GM21367 (cell line): ENCODE data around the gene GLIS2.

Experiments
- ATAC-seq: cut with Tn5 transposase; IDR thresholded peaks from one replicate; pipeline ENCODE4 v1.9.1; 2021; ENCODE audit not compliant: unreplicated experiment

Gene GLIS2

GRCh38 chr16:4350365-4350786 is 34.5 kb downstream of the GLIS2 start:
- ATAC-seq = no peak

- peak; percentile 66 for ATAC-seq
These were observed 35.2 kb downstream of the GLIS2 start, which contains the start of gene PAM16 for GRCh38 chr16:4350787-4351659. TSS of gene PAM16 (minus strand) at chr16:4351321. CDS start at chr16:4351234, 87 bp downstream.

- no peak for ATAC-seq
These were observed 36.0 kb downstream of the GLIS2 start for GRCh38 chr16:4351880-4352279.

DNA sequence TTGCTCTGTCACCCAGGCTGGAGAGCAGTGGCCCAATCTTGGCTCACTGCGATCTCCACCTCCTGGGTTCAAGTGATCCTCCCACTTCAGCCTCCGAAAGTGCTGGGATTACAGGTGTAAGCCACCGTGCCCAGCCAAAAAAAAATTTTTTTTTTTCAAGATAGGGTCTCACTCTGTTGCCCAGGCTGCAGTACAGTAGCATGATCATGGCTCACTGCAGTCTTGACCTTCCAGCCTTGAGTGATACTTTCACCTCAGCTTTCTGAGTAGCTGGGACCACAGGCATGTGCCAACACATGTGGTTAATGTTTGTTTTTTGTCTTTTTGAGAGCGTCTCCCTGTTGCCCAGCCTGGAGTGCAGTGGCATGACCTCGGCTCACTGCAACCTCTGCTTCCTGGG is 37.0 kb downstream of the GLIS2 start:
- no peak for ATAC-seq

DNA sequence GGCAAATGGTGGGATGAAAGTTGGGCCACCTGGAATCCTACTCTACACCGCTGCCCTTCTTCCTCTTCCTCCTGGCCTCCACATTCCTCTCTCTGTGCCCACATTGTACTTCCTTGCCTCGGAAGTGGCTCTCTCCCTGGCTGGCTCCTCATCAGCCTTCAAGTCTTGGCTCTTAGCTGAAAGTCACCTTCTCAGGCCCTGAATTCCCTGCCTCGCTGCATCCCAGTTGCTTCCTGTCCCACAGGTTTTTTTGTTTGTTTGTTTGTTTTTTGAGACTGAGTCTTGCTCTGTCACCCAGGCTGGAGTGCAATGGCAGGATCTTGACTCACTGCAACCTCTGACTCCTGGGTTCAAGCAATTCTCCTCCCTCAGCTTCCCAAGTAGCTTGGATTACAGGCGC is 37.8 kb downstream of the GLIS2 start:
- ATAC-seq = no peak

DNA sequence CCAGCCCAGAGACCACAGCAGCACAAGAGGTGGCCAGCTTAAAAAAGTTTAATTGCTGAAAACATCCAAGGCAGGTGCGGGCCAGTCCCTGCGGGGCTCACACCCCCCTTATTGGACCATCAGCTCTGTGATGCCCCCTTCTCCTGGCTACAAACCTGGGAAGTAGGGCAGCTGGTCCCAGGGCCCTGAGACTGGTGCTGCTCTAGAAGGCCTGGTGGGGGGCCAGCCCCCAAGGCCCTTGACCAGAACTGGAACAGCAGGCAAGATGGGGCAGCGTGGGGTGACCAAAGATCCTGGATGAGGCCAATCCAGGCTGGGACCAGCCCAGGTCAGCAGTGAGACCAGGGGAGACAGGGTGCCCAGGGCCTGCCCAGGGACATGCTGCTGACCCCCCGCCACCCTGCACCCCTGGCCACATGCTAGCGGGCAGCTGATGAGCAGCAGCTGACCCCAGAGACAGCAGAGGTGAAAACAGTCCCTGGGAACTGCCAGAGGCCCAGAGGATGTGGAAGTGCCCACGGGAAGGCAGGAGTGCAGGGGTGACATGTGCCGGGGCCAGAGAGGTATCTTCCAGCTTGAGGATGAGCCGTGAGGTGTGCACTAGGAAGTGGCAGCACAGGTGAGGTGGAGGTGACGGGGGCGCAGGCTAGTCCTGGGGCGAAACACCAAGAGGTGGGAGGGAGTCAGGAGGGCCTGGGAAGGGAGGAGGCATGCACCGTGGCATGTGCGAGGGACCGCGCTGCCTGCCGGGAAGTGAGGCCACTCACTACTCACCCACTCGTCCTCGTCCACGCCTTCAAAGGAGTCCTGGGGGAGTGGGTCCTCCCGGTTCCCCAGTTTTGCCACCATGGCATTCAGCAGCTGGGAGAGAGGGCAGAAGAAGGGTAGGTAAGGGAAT is 38.9 kb downstream of the GLIS2 start:
- no peak for ATAC-seq

DNA sequence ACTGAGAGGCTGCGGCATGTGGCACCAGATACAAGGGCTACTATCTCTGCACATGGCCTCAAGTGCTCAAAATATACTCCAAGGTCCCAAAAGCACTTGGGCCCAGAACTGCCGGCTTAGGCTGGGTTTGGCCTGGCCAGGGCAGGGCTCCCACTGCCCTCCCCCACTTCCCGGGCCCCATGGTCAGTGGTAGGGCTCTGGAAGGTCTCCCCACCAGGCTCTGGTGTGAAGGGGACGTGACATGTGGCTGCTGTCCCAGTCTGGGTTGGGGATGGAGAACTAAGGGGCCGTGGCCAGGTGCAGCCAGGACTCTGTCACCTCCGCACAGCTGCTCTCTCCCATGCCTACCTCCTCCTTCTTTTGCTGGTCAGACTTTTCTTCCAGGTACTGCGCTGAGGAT is 41.0 kb downstream of the GLIS2 start:
- ATAC-seq = no peak

- no peak for ATAC-seq
These were observed 42.4 kb downstream of the GLIS2 start for GRCh38 chr16:4358236-4358635.

DNA sequence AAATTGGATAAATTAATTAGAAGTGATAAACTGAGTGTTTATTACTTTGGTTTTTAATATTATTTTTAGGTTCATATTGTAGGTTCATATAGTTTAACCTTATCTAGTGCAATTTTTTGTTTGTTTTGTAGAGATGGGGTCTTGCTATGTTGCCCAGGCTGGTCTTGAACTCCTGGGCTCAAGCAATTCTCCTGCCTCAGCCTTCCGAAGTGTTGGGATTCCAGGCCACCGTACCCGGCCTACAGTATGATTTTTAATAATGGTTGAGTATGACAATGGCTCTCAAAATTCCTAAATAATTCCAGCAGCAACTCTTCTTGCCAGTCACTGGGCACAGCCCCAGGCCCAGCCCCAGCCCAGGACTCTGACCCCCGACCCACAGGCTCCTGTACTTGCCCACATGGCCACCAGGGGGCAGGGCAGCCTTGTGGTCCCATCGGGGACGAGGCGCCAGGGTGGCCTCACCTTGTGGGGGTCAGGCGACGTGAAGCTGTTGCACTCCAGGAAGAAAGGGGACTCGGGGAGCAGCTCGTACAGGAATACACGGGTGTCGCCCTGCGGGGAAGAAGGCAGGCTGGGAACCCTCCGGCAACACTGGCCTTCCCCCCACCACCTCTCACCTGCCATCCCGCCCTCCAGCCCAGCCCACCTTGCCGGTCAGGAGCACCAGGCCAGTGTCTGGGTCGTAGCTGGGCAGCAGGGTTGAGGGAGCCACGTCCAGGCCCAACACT is 43.1 kb downstream of the GLIS2 start:
- ATAC-seq = no peak

GRCh38 chr16:4359914-4360313 is 44.0 kb downstream of the GLIS2 start:
- no peak for ATAC-seq

DNA sequence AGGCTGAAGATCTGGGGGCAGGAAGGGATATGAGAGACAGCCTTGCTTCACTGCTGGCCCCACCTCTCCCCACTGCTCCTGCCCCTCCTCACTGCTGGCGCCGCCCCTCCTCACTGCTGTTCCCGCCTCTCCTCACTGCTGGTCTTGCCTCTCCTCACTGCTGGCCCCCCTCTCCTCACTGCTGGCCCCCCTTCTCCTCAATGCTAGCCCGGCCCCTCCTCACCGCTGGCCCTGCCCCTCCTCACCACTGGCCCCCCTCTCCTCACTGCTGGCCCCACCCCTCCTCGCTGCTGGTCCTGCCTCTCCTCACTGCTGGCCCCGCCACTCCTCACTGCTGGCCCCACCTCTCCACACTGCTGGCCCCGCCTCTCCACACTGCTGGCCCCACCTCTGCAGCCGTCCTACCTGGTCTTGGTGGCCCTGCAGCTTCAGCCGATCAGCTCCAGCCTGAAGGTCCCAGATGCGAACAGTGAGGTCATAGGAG is 44.7 kb downstream of the GLIS2 start:
- no peak for ATAC-seq

- ATAC-seq = no peak
These were observed 45.4 kb downstream of the GLIS2 start for GRCh38 chr16:4361033-4361943.

GRCh38 chr16:4361944-4362311 is 46.1 kb downstream of the GLIS2 start:
- ATAC-seq = no peak

DNA sequence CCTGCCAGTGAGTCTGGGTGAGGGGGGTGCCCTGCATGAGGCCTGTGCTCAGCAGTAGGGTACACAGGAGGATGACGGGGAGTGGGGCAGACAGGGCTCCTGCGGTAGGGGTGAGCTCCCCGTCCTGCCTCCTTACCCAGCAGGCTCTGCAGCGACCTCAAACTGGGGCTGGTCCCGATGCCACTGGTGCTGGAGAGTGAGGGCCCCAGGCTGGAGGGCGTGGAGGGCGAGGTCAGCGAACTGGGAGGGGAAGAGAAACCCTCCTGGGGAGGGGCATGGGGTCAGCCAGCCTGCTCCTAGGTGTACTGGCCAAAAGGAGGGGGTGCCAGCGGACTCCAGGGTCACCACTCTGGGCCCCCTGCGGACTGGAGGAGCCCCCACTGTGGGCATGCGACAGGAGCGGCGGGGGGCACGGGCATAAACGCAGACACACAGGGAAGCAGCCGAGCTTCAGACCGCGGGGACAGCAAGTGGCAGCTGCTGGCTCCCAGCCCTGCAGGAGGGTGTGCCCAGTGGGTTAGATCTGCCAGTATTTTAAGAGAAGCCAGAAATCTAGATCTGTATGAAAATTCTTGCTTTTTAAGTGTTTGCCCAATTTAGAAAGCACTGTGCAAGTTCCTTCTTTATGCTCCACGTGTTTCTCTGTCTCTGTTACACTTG is 46.7 kb downstream of the GLIS2 start:
- no peak for ATAC-seq

DNA sequence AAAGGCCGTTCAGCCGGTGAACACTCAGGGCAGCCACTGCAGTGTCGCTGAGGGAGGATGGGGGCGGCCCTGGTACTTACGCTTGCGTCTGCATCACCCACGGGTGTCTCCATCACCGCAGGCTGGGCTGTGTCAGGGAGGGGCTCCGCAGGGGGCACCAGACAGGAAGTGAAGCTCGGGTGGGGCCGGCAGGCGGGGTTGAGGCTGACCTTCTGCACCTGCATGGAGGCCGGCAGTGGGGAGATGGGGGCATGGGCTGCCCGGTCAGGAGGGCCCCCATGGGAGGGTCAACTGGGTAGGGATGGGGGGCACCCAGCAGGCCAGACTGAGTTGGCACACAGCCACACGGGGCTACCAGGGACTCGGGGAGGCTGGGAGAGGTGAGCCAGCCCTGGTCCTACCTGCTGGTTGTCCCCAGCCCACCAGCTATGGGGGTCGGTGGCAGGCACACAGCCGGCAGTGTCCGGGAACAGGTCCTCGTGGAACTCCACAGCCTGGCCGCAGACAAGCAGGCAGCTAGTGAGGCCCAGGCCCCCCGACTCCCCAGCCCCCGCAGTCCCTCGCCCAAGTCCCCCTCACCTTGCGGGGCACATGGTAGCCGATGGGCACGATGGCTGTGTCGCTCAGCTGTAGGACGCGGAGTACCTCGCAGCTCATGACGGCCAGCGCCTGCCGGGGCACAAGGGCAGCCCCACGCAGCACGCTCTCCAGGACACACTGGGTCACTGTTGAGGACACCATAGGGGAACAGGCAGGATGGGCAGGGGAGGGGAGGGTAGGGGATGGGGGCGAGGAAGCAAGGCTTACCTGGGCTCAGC is 48.5 kb downstream of the GLIS2 start:
- no peak for ATAC-seq

- peak; percentile 72 for ATAC-seq
These were observed 49.1 kb downstream of the GLIS2 start for GRCh38 chr16:4365014-4365406.

- ATAC-seq = no peak
These were observed 49.7 kb downstream of the GLIS2 start for GRCh38 chr16:4365615-4366014.

GRCh38 chr16:4366016-4366415 is 50.1 kb downstream of the GLIS2 start:
- ATAC-seq = no peak

GRCh38 chr16:4367393-4367856 is 51.6 kb downstream of the GLIS2 start:
- no peak for ATAC-seq
